HG03378 (cell line): ENCODE measurements around the gene MICU1.
"Not testable (repeated sequence)": the region's sequence is repeated elsewhere in the genome, so short reads cannot be mapped to it uniquely, and the experiment has no call there.

Experiments
- ATAC-seq: cut with Tn5 transposase; IDR thresholded peaks from one replicate; pipeline ENCODE4 v1.9.1; 2021; ENCODE audit warnings: mild to moderate bottlenecking, moderate library complexity; ENCODE audit not compliant: unreplicated experiment

Gene MICU1

GRCh38 chr10:72460284-72460876 is 165.5 kb downstream of the MICU1 start:
- ATAC-seq: no peak

DNA sequence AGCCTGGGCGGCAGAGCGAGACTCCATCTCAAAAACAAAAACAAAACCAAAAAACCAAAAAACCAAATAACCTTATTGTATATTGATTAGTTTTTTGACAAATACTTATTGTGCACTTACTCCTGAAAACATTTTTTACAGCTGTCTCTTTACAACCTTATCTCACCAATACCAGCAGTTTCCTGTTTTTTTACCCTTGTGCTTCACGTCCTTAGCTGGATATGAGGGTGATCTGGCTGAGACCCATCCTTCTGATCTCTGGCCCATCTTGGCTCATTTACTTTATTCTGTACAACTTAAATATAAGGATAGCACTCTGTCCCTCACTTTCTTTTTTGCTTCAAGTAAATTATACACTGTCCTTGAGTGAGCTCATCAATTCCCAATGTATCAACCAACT is 166.6 kb downstream of the MICU1 start:
- no peak for ATAC-seq

DNA sequence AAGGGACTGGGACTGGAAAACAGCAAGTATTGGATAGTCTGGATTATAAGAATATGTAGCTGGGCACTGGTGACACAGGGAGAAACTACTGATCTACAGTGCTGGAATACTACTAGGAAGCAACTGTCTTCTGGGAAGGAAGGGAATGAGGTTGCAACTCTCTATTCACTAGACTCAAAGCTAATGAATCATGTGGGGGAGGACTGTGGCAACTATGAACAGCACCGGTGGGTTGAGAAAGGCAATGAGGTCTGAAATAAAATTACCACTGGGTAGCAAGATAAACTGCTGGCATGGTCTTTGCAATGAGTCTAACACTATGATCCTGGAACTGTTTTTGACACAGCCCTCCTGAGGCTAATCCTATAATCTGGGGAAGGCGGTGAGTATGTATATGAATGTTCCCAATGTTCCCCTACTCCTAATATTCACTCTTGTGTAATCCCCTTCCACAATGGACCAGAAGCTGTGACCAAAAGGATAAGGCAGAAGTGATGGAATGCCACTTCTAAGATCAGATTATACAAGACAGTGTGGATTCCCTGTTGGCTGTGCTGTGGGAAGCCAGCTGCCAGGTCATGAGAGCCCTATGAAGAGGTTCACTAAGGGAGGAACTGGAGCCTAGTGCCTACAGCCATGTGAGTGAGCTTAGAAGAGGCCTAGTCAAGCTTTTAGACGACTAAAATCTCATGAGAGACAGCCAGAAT is 169.8 kb downstream of the MICU1 start:
- no peak for ATAC-seq

DNA sequence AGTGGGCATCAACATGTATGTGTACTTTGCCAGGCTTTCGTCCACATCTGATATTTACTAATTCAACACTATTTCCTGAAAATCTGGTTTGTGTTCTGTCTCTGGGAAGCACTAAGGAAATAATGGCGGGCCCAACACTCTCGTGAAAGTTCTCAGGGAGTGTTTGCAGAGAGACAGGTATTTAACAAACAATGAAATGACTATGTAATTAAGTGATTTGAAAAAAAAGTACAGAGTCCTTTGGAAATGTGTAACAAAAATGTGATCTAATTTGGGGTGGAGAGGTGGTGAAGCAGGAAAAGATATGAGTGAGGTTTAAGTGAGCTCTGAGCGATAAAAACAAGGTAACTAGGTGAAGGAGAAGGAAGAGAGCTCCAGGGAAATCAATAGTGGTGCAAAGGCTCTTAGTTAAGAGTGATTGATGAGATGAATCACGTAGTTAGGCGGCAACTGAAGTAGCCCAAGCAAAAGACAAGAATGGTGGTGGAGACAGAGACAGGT is 175.9 kb downstream of the MICU1 start:
- ATAC-seq: no peak

- no peak for ATAC-seq
These were observed 180.0 kb downstream of the MICU1 start for GRCh38 chr10:72445851-72446250.

- ATAC-seq: not testable (repeated sequence)
These were observed 182.9 kb downstream of the MICU1 start for GRCh38 chr10:72442969-72443368.

DNA sequence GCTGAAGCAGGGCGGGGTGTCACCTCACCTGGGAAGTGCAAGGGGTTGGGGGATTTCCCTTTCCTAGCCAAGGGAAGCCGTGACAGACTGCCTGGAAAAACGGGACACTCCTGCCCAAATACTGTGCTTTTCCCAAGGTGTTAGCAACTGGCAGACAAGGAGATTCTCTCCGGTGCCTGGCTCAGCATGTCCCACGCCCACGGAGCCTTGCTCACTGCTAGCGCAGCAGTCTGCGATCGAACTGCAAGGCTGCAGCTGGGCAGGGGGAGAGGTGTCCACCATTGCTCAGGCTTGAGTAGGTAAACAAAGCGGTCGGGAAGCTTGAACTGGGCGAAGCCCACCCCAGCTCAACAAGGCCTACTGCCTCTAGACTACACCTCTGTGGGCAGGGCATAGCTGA is 190.3 kb downstream of the MICU1 start:
- ATAC-seq: no peak

- ATAC-seq: not testable (repeated sequence)
These were observed 194.9 kb downstream of the MICU1 start for GRCh38 chr10:72430936-72431335.

- no peak for ATAC-seq
These were observed 195.9 kb downstream of the MICU1 start for GRCh38 chr10:72429931-72430330.

DNA sequence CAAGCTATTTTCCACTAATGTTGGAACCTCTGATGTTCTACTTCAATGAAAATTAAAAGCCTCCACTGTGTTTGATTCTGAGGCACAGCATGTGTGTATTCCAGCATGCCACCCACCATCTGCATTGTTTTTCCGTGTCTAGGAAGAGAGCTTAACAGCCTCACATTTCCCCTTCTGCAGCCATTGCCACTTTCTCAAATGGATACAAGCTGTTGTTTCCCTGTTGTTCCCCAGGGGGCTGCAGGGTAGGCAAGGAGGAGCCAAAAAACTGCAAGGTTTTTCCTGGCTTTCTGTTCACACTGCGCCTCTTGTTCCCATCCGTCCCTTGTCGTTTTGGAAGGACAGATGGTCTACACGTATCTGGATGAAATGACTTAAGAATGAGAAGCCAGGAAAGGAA is 198.9 kb downstream of the MICU1 start:
- ATAC-seq: no peak

- ATAC-seq: no peak
These were observed 200.7 kb downstream of the MICU1 start for GRCh38 chr10:72425133-72425532.

GRCh38 chr10:72424561-72424960 is 201.3 kb downstream of the MICU1 start:
- ATAC-seq: no peak

- ATAC-seq: no peak
These were observed 202.5 kb downstream of the MICU1 start for GRCh38 chr10:72423426-72423825.

GRCh38 chr10:72421885-72422540 is 203.9 kb downstream of the MICU1 start:
- no peak for ATAC-seq

DNA sequence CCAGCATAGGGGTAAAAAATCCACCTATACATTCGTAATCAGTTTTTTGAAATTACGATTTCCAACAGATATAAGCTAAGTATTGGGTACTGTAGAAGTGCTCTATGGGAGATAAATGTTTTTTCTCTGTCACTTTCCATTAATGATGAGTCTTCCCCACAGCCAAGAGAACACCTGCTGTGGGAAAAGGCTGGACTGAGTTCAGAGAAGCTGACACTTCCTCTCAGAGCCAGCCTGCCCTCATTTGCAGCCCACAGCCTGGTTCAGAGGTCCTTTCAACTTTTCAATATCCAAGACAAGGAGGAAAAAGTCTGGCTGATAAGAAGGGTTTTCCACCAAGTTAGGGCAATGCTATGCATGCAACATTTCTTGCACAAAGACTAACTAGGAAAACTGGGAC is 206.6 kb downstream of the MICU1 start:
- no peak for ATAC-seq

DNA sequence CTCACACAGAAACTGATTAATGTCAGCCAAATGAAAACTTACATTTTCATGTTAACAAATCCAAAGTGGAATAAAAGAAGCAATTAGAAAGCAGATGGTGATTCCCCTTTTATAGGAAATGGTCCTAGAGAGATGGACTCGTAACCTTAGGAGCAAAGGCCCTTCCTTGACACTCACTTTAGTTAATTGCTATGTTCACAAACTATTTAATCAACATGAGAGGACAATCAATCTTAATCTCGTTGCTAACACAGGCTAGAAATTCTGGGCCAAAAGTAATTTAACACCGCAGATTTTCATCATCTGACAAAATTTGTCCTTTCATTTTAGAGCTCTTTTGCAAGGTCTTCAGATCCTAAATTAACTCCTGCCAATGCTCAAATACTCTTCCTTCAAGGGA is 207.2 kb downstream of the MICU1 start:
- no peak for ATAC-seq

- ATAC-seq: no peak
These were observed 207.9 kb downstream of the MICU1 start for GRCh38 chr10:72417971-72418370.

DNA sequence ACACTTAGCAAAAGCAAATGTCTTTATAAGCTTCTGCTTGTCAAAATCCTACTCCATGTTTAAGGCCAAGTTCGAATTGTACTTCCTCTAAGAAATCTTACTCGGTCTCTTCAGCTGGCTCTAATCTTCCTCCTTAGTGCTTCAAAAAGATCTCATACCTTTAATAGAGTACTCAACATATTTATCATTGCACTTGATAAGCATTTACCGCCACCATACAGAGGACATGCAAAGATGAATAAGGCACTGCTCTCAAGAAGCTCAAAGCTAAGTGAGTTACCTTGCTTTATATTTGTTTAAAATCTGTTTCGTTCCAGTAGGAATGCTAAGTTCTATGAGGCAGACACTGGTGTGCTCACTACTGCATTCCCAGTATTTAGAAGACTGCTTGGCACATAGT is 209.2 kb downstream of the MICU1 start:
- no peak for ATAC-seq

GRCh38 chr10:72414642-72415041 is 211.2 kb downstream of the MICU1 start:
- no peak for ATAC-seq

DNA sequence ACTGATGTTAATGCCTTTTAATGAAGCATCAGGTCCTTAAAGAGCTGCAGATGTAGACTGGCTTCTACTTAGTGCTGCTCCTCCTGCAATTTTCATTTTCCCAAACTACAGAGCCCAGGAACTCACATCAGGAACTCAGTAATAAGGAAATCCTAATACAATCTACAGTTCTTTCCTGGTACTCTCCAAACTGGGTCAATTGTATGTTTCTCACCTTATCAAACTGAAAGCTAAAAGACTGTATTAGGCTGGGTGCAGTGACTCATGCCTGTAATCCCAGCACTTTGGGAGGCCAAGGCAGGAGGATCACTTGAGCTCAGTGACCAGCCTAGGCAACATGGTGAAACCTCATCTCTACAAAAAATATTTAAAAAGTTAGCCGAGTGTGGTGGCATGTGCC is 216.7 kb downstream of the MICU1 start:
- no peak for ATAC-seq

- ATAC-seq: no peak
These were observed 217.8 kb downstream of the MICU1 start for GRCh38 chr10:72407927-72408600.

- ATAC-seq: no peak
These were observed 218.4 kb downstream of the MICU1 start for GRCh38 chr10:72407471-72407870.
